Gastroesophageal sphincter (tissue), 3 donors: Measurements from ENCODE around the gene LRFN2.

ENCODE experiments used
- CTCF ChIP-seq, 4 experiments: fragments of 200-600 bp in 2 of 4; fragments of 450-650 bp in 2 of 4; sonication (generic) in 1 of 4; IDR thresholded peaks; one replicate each; pipeline ENCODE4 v1.5.1; 2017 to 2019; ENCODE audit warnings: antibody characterized with exemption in 4 of 4, mild to moderate bottlenecking in 2 of 4, moderate library complexity in 2 of 4
- EP300 ChIP-seq: sonication (generic); formaldehyde crosslinking; IDR thresholded peaks from one replicate; pipeline ENCODE4 v1.6.1; 2017; ENCODE audit warnings: antibody characterized with exemption, mild to moderate bottlenecking
- POLR2A ChIP-seq, 2 donors: fragments of 450-650 bp; IDR thresholded peaks; one replicate each; pipeline ENCODE4 v1.6.1; 2017; ENCODE audit warnings: antibody characterized with exemption in 2 of 2, mild to moderate bottlenecking in 2 of 2, moderate library complexity in 1 of 2

GRCh38 chr6:40545954-40546353 lies 41.2 kb downstream of the LRFN2 start:
- TF ChIP-seq CTCF (IDR thresholded peaks at IDR 0.05) (no peak), POLR2A (IDR thresholded peaks at IDR 0.05) (no peak), EP300 (no peak)
